NCI-H510A treated with DMSO at 0.1 percent for 48 hours (cell line): ENCODE data around the gene ZNF281.
"Not testable (repeated sequence)": the region's sequence is repeated elsewhere in the genome, so short reads cannot be mapped to it uniquely, and the experiment has no call there.

Experiments
- DNase-seq: peaks from one replicate; lab custom pipeline; 2025; lab: John Stamatoyannopoulos, UW

The ZNF281 gene

GRCh38 chr1:200363264-200363933 is 46.4 kb downstream of the ZNF281 start:
- DNase-seq, result no peak

- DNase-seq, result no peak
Measured at GRCh38 chr1:200362421-200362820, 47.4 kb downstream of the ZNF281 start.

GRCh38 chr1:200359610-200360163 is 50.1 kb downstream of the ZNF281 start:
- no peak for DNase-seq

GRCh38 chr1:200357925-200358324 is 51.9 kb downstream of the ZNF281 start:
- not testable (repeated sequence) for DNase-seq

- no peak for DNase-seq
Measured at GRCh38 chr1:200355801-200356200, 54.0 kb downstream of the ZNF281 start.
